Cardiac fibroblast (primary cell): ENCODE data around the gene KCNH6.

ENCODE experiments used
- DNase-seq, 2 donors: peaks; one replicate each; pipeline versions ENCODE4 v3.0.0 to v3.0.0-alpha.2; 2010; ENCODE audit warnings: low read depth in 2 of 2
- H3K4me3 ChIP-seq, 2 donors: replicated peaks in 1 of 2; 1 replicate in 1 of 2; 2 replicates in 1 of 2; pipeline ENCODE4 v1.5.1; 2011; ENCODE audit warnings: low read depth in 2 of 2, low read length in 2 of 2, mild to moderate bottlenecking in 2 of 2, moderate library complexity in 1 of 2
- CTCF ChIP-seq: IDR thresholded peaks from one replicate; pipeline ENCODE4 v1.5.1; 2011; ENCODE audit warnings: low read depth, mild to moderate bottlenecking, low read length, inconsistent platforms

KCNH6 gene

GRCh38 chr17:63480826-63481487, 42.2 kb upstream of the KCNH6 start:
- no peak for DNase-seq
- no peak overlapping the region for H3K4me3 ChIP-seq
- no peak for TF ChIP-seq CTCF

- H3K4me3 ChIP-seq: no peak overlapping the region
- DNase-seq: no peak
- no peak for TF ChIP-seq CTCF
These were observed 41.7 kb upstream of the KCNH6 start for GRCh38 chr17:63481488-63481870.

- no peak overlapping the region for H3K4me3 ChIP-seq
- DNase-seq: no peak
- no peak for TF ChIP-seq CTCF
These were observed 40.6 kb upstream of the KCNH6 start for GRCh38 chr17:63482509-63482908.

- DNase-seq: no peak
- no peak for TF ChIP-seq CTCF
- no peak overlapping the region for H3K4me3 ChIP-seq
These were observed 40.1 kb upstream of the KCNH6 start for GRCh38 chr17:63483038-63483437.

GRCh38 chr17:63483655-63484575, 39.2 kb upstream of the KCNH6 start:
- H3K4me3 ChIP-seq: no peak overlapping the region
- no peak for DNase-seq
- TF ChIP-seq CTCF: no peak

- no peak for DNase-seq
- no peak overlapping the region for H3K4me3 ChIP-seq
- TF ChIP-seq CTCF: no peak
These were observed 36.7 kb upstream of the KCNH6 start for GRCh38 chr17:63486317-63487013.
